OCI-LY7 (cell line): Measurements from ENCODE around the gene INHA. TPM values are rescaled to one million over a fixed set of nuclear protein-coding genes. Genes with fewer than 3 reads are reported as not detected.

Experiments used
- BruUV-seq: library from RNA; stranded (reverse); fragments of 400-500 nt; replicated peaks from 2 replicates; lab custom pipeline; 2021; lab: Mats Ljungman, UMichigan
- CTCF ChIA-PET: fragments of 300-600 bp; sonication (Branson Sonifier 250); formaldehyde crosslinking; loops from one replicate; lab custom pipeline; 2022; ENCODE audit warnings: antibody characterized with exemption; ENCODE audit not compliant: unreplicated experiment; lab: Charles Lee
- POLR2A ChIA-PET: fragments of 300-600 bp; sonication (Branson Sonifier 250); formaldehyde crosslinking; loops from one replicate; lab custom pipeline; 2022; ENCODE audit warnings: antibody characterized with exemption; lab: Charles Lee
- DNase-seq: peaks from one replicate; pipeline ENCODE4 v3.0.0-alpha.2; 2015; ENCODE audit warnings: low spot score
- H2AFZ ChIP-seq: fragments of 200-600 bp; sonication (generic), shearing (Covaris generic); 2 replicates; pipeline ENCODE4 v1.6.1; 2014; ENCODE audit warnings: mild to moderate bottlenecking, antibody characterized with exemption, low read length, moderate library complexity
- H3K27ac ChIP-seq: fragments of 200-600 bp; sonication (generic); 2 replicates; pipeline ENCODE4 v1.5.1; 2014; ENCODE audit warnings: mixed run types, low read depth, mild to moderate bottlenecking, moderate library complexity, low read length, inconsistent platforms; ENCODE audit not compliant: poor library complexity, severe bottlenecking
- H3K36me3 ChIP-seq: fragments of 200-600 bp; sonication (generic); 2 replicates; pipeline ENCODE4 v1.6.1; 2014; ENCODE audit warnings: mild to moderate bottlenecking, antibody characterized with exemption, low read length, moderate library complexity, mixed read lengths; ENCODE audit not compliant: insufficient read depth
- H3K4me1 ChIP-seq: fragments of 200-600 bp; sonication (generic); 2 replicates; pipeline ENCODE4 v1.5.1; 2014; ENCODE audit warnings: mild to moderate bottlenecking, low read length; ENCODE audit not compliant: insufficient read depth, poor library complexity, severe bottlenecking
- H3K4me2 ChIP-seq: fragments of 200-600 bp; sonication (generic); 2 replicates; pipeline ENCODE4 v1.6.1; 2014; ENCODE audit warnings: mild to moderate bottlenecking, low read length
- H3K4me3 ChIP-seq: fragments of 200-600 bp; sonication (generic); 2 replicates; pipeline ENCODE4 v1.5.1; 2014; ENCODE audit warnings: mild to moderate bottlenecking, low read depth, low read length; ENCODE audit not compliant: poor library complexity, severe bottlenecking
- H3K79me2 ChIP-seq: fragments of 200-600 bp; sonication (generic); 2 replicates; pipeline ENCODE4 v1.6.1; 2016; ENCODE audit warnings: low read depth, mild to moderate bottlenecking, low read length, moderate library complexity, mixed read lengths; ENCODE audit not compliant: insufficient read depth
- H3K9me2 ChIP-seq: fragments of 200-600 bp; sonication (generic); 2 replicates; pipeline ENCODE4 v1.6.1; 2016; ENCODE audit warnings: mild to moderate bottlenecking, low read length, mixed read lengths; ENCODE audit not compliant: insufficient read depth
- H3K9me3 ChIP-seq: fragments of 200-600 bp; sonication (generic); 2 replicates; pipeline ENCODE4 v1.6.1; 2014; ENCODE audit warnings: mild to moderate bottlenecking, mixed run types, low read length, mixed read lengths
- H4K20me1 ChIP-seq: fragments of 200-600 bp; sonication (generic); 2 replicates; pipeline ENCODE4 v1.6.1; 2014; ENCODE audit warnings: mild to moderate bottlenecking, antibody characterized with exemption, low read length, moderate library complexity, mixed read lengths; ENCODE audit not compliant: insufficient read depth
- CTCF ChIP-seq: fragments of 200-600 bp; sonication (generic); conservative IDR thresholded peaks from 2 replicates; pipeline ENCODE4 v1.5.1; 2014; ENCODE audit warnings: mild to moderate bottlenecking, antibody characterized with exemption, low read length, moderate library complexity, mixed read lengths
- EZH2phosphoT487 ChIP-seq: fragments of 200-600 bp; sonication (generic); IDR thresholded peaks from 2 replicates; pipeline ENCODE4 v1.6.1; 2018; ENCODE audit warnings: low read depth, borderline replicate concordance, mild to moderate bottlenecking, mixed run types, antibody characterized with exemption, low read length, moderate library complexity, mixed read lengths
- intact Hi-C: fragments of 100-400 bp; cut with micrococcal nuclease; formaldehyde crosslinking; loops from one replicate; pipeline ENCODE4 v1.10.0; 2022; ENCODE audit not compliant: unreplicated experiment
- total RNA-seq, 2 experiments: library from RNA; depleted of rRNA in 1 of 2; stranded (reverse); fragments of >200 nt in 1 of 2; shearing (Covaris generic) in 1 of 2; gene quantifications; 2 replicates each; pipeline ENCODE4 v1.2.3, GENCODE V29; 2014 to 2022

The INHA gene
- total RNA-seq, 2 experiments from 2014 or later = not detected

GRCh38 chr2:219615036-219615435 lies 42.9 kb downstream of the INHA start:
- H2AFZ ChIP-seq = no peak overlapping the region
- peaks cover 17% of the 10 kb centered on the region; the same call in 1 of the 2 replicates for H3K36me3 ChIP-seq
- DNase-seq = no peak
- intact Hi-C loops = no loop called here
- CTCF ChIA-PET = interaction anchor here (0.6 kb wide), 1 partner anchor 1209 kb away, joined by 3 read pairs; no protein-coding TSS in a partner anchor
- no peaks in the 10 kb centered on the region for H4K20me1 ChIP-seq
- POLR2A ChIA-PET = no interaction called here
- BruUV-seq = no TSS peak
- no peak overlapping the region for H3K27ac ChIP-seq
- TF ChIP-seq EZH2phosphoT487 (no peak), CTCF (no peak)
- peaks cover 6% of the 10 kb centered on the region for H3K4me1 ChIP-seq
- no peaks in the 10 kb centered on the region for H3K9me2 ChIP-seq
- H3K4me2 ChIP-seq = no peak overlapping the region
- no peak overlapping the region for H3K4me3 ChIP-seq
- no peaks in the 10 kb centered on the region for H3K9me3 ChIP-seq
- no peaks in the 10 kb centered on the region for H3K79me2 ChIP-seq

DNA sequence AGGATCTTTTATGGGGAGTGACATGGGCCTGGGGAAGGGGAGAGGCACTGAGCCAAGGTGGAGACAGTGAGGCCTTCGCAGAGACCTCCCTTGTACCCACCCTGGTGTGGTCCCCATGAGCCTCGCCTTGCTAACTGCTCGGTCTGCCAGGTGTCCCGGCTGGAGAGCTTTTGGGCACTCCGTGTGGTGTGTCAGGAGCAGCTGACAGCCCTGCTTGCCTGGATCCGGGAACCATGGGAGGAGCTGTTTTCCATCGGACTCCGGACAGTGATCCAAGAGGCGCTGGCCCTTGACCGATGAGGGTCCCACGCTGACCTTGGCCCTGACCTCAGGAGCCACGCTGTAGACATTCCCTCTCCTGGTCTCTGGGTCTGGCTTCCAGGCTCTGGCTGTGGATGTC lies 43.8 kb downstream of the INHA start:
- intact Hi-C loops = no loop called here
- DNase-seq = no peak
- Histone ChIP-seq H3K27ac (no peak overlapping the region), H3K36me3 (peaks cover 17% of the 10 kb centered on the region; the same call in 1 of the 2 replicates), H3K4me3 (no peak overlapping the region), H3K9me3 (no peaks in the 10 kb centered on the region), H3K4me1 (peaks cover 6% of the 10 kb centered on the region), H3K4me2 (no peak overlapping the region), H4K20me1 (no peaks in the 10 kb centered on the region), H3K79me2 (no peaks in the 10 kb centered on the region), H2AFZ (no peak overlapping the region), H3K9me2 (no peaks in the 10 kb centered on the region)
- CTCF ChIA-PET = no interaction called here
- POLR2A ChIA-PET = no interaction called here
- no peak for TF ChIP-seq CTCF
- no peak for TF ChIP-seq EZH2phosphoT487
- no TSS peak for BruUV-seq

GRCh38 chr2:219616550-219616949 lies 44.4 kb downstream of the INHA start:
- Histone ChIP-seq H3K79me2 (no peaks in the 10 kb centered on the region), H3K4me2 (no peak overlapping the region), H3K27ac (no peak overlapping the region), H3K36me3 (peaks cover 13% of the 10 kb centered on the region; the same call in 1 of the 2 replicates), H3K4me3 (no peak overlapping the region), H3K9me2 (no peaks in the 10 kb centered on the region), H3K4me1 (peaks cover 6% of the 10 kb centered on the region), H2AFZ (no peak overlapping the region), H3K9me3 (no peaks in the 10 kb centered on the region), H4K20me1 (no peaks in the 10 kb centered on the region)
- intact Hi-C loops = no loop called here
- no peak for DNase-seq
- no peak for TF ChIP-seq CTCF
- TF ChIP-seq EZH2phosphoT487 = no peak
- CTCF ChIA-PET = no interaction called here
- POLR2A ChIA-PET = no interaction called here
- no TSS peak for BruUV-seq
